Stimulated activated CD8-positive, alpha-beta memory T cell treated with anti-CD3 and anti-CD28 coated beads, Interleukin-15, amount 100 ng/mL, for 4 hours (primary cell): ENCODE data around the gene ZFAND3.

ENCODE experiments used
- DNase-seq, 2 donors: peaks; one replicate each; pipeline ENCODE4 v3.0.0-alpha.2; 2020; ENCODE audit warnings: low read depth in 2 of 2

The ZFAND3 gene

GRCh38 chr6:37894585-37894984 lies 75.1 kb downstream of the ZFAND3 start:
- no peak for DNase-seq

- no peak for DNase-seq
Measured at GRCh38 chr6:37897321-37897720, 77.8 kb downstream of the ZFAND3 start.

GRCh38 chr6:37897818-37898515 lies 78.4 kb downstream of the ZFAND3 start:
- no peak for DNase-seq

DNA sequence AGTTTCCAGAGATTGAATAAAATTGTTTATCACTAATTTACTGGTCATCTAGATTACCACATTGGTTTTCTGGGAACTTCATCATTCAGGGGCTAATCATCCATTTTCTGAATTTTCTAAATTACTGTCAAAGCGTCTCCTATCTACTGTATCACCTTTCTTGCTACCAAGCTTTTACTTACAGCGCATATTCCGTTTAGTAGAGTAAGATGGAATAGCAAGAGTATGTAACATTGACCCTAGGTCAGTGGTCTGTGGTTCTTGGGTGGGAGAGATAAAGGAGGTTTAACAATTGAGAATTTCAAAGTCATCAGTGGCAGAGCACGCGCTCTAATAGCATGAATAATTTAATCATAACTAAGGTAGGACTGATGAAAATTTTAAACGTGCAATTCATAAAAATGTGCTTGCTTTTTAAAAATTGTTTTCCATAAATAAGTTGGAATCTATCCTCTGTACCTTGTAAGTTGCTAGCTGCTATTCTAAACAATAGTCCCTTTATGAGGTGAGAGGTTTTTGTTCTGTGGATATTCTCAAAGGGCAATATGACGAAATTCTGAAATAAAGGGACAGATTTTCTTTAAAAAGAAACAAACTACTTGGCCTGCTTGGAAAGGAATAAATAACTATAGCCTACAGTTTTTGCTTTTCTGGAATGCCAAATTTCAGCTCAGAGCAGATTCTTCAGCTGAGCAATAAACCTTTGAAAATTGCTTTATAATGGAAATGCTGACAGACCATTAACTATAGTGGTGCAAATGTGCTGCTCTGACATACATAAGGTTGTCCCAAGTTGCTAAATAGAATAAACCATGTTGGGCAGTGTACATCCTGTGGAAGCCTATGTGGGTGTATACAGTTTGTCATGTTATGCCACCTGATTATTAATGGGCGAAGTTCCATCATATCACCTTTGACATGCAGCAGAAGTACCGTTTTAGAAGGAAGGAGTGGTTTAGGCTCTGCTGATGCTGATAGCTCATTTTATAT lies 84.1 kb downstream of the ZFAND3 start:
- no peak for DNase-seq

DNA sequence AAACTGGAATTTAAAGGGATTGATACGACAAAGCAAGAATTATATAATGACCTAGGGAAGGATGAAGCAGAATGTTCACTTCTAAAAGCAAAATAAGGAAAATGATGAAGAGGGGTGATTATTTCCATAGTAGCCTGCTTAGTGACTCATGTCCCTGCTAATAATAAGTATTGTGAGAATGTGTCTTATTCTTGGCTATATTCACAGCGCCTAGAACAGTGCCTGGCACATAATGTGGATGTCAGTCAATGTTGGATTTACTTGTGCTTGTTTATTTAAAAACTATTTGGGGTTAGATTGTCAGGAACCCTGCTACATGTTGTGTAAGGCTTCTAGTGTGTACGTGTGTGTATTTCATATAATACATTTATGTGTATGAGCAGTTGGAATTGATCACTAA lies 85.1 kb downstream of the ZFAND3 start:
- DNase-seq: no peak

DNA sequence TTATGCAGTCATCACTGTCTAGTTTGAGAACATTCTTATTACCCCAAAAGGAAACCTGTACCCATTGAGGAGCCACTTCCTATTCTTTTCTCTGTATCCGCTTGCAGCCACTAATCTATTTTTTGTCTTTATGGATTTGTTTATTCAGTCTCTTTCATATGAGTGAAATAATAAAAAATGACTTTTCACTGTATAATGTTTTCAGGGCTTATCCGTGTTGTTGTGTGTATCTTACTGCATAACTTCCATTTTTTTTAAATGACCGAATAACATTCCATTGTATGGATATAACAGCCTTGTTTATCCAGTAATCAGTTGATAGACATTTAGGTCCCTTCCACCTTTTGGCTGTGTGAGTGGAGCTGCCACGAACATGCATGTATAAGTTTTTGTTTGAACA lies 86.6 kb downstream of the ZFAND3 start:
- DNase-seq: no peak

DNA sequence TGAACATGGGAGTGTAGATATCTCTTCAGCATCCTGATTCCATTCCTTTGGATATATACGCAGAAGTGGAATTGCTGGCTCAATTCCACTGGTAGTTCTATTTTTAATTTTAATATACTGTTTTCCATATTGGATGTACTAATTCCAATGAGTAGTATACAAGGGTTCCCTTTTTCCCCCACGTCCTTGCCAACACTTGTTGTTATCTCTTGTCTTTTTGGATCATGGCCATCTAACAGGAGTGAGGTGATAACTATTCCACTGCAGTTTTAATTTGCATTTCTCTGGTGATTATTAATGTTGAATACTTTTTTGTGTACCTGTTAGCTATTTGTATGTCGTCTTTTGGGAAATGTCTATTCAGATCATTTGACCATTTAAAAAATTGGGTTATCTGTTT lies 91.5 kb downstream of the ZFAND3 start:
- no peak for DNase-seq

DNA sequence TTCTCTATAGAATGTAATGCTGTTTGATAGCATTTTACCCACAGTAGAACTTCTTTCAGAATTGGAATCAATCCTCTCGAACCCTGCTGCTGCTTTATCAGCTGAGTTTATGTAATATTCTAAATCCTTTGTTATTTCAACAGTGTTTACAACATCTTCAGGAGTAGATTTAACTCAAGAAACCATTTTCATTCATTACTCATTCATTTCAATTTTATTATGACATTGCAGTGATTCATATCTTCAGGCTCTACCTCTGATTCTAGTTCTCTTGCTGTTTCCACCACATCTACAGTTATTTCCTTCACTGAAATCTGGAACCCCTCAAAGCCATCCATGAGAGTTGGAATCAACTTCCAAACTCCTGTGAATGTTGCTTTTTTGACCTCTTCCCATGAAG lies 93.7 kb downstream of the ZFAND3 start:
- no peak for DNase-seq

DNA sequence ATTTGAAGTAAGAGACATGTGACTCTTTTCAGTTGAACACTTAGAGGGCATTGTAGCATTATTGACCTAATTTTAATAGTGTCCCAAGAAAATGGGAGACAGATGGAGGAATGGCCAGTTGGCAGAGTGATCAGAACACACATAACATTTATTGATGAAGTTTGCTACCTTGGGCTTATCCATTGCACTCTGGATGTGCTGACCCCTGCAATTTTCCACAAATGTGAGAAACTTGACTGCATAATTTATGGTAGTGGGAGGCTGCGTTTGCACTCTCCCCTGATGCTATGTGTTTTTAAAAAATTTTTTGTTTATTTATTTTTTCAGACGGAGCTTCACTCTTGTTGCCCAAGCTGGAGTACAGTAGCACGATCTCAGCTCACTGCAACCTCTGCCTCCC lies 95.9 kb downstream of the ZFAND3 start:
- no peak for DNase-seq

DNA sequence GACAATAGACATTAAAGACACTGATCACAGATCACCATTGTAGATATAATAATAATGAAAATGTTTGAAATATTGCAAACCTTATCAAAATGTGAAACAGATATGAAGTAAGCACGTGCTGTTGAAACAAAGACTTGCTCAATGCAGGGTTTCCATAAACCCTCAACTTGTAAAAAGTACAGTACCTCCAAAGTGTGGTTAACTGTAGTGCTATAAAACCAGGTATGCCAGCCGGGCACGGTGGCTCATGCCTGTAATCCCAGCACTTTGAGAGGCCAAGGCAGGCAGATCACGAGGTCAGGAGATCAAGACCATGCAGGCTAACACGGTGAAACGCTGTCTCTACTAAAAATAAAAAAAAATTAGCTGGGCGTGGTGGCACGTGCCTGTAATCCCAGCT lies 96.6 kb downstream of the ZFAND3 start:
- DNase-seq: no peak

DNA sequence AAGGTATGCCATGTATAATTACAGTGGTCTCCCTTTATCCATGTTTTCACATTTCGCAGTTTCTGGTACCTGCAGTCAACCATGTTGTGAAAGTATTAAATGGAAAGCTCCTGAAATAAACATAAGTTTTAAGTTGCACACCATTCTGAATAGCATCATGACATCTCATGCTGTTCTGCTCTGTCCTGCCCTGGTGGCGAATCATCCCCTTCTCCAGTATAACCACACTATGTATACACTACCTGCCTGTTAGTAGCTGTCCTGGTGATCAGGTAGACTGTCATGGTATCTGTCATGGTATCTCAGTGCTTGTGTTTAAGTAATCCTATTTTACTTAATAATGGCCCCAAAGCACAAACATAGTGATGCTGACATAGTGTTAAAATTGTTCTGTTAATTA lies 97.1 kb downstream of the ZFAND3 start:
- DNase-seq: no peak

- DNase-seq: no peak
Measured at GRCh38 chr6:37917566-37917965, 98.0 kb downstream of the ZFAND3 start.

DNA sequence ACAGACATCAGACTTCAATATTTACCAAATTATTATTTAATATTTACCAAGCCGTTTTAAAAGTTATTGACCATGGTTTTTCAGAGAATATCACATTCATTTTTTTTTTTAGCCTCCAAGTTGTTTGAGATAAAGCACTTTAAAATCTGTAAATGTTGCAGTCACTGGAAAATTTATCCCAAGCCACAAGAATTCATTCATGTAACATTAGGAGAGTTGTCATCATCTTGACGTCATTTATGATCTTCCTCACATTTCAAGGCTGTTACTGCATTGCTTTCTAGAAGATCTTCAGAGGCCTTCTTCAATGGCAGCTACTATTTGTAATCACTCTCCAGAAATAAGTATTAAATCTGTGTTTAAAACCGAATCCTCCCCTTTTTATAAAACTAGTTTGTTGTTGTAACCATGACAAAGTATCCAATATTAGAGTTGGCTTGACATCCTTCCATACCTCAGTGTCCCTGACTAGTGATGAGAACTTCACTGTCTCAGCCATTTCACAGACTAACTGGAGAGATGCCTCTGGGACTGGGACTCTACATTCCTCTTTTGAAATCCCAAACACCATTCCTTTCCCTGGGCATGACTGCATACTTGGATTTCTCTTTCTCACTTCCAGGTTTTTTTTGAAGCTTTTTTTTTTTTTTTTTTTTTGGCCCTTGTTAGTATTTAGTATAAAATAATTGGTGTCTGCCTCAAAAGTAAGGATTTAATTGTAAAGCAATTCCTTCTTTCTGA lies 100.1 kb downstream of the ZFAND3 start:
- no peak for DNase-seq

- no peak for DNase-seq
Measured at GRCh38 chr6:37920667-37921066, 101.1 kb downstream of the ZFAND3 start.

DNA sequence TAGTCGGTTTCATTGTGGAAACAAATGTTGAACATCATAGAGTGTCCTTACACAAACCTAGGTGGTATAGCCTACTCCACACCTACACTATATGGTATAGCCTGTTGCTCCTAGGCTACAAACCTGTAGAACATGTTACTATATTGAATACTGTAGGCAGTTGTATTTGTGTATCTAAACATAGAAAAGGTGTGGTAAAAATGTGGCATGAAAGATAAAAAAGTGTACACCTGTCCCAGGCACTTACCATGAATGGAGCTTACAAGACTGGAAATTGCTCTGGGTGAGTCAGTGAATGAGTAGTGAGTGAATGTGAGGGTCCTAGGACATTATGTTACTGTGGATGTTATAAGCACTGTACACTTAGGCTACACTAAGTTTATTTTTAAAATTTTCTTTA lies 103.0 kb downstream of the ZFAND3 start:
- no peak for DNase-seq

DNA sequence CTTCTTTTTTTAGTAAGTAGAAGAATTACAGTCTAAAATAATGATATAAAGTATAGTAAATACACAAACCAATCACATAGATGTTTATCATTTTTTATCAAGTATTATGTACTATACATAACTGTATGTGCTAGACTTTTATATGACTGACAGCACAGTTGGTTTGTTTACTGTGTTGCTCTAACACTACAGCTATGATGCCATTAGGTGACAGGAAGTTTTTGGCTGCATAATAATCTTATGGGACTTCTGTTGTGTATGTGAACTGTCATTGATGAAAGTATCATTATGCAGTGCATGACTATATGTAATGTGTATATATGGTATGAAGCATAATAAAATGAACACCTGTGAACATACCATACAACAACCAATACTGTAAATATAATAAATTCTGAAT lies 104.0 kb downstream of the ZFAND3 start:
- no peak for DNase-seq

DNA sequence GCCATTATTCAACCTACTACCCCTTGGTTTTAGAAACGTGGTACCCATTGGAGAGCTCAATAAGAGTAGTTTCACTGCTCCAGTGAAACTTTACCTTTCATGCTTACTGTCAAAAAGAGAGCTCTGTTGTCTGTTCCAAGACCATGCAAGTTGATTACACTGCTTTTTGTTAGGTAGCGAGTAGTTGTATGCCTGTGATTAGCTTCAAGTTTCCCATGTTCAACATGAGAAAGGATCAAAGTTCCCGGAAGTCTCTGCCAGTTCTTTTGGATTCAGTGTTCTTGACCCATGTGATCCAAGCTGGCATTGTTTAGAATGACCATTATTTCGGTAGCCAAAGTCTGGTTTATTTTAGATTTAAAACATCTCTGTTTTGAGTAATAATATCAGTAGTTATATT lies 107.1 kb downstream of the ZFAND3 start:
- DNase-seq: no peak

- no peak for DNase-seq
Measured at GRCh38 chr6:37928217-37928616, 108.7 kb downstream of the ZFAND3 start.

DNA sequence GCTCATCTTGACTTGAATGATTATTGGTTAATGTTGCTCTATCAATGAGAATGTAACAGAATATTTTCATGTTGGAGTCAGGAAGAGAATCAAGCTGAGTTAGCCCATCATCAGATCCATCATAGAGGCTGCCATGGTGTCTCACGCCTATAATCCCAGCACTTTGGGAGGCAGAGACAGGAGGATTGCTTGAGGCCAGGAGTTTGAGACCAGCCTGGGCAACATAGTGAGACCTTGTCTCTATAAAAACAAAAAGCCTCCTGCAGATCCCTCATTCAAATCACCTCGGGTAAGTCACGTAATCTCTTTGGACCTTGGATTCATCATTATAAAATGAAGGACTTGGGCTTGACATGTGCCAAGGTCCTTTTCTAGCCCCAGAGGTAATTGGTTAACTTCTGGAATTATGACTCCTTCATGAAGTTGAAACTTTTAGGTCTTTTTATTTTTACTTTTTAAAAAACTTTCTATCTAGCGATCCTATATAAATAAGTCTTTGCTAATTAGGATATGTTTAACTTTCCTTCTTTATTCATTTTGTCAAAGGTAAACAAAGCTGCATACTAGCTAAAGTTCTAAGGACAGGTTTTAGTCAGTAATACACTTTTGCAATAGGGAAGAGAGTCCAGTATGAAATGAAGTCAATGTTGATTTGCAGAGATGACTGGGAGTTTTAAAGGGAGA lies 110.9 kb downstream of the ZFAND3 start:
- no peak for DNase-seq

DNA sequence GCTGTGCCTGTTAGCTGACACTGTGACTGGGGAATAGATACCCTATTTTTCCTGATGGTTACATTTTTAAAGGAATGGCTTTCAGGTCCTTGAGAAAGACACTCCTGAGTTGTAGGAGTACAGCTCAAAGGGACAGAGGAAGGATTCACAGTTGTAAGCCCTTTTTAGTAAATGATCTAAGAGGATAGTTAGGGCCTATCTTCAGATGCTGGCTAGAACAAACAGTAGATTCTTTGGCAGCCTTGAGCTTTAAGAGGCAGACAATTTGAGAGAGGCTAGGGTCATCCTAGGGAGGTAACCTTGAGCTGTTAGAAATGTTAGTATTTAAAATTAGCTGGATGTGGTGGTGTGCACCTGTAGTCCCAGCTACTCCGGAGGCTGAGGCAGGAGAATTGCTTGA lies 111.5 kb downstream of the ZFAND3 start:
- DNase-seq: no peak

- no peak for DNase-seq
Measured at GRCh38 chr6:37934276-37934675, 114.7 kb downstream of the ZFAND3 start.

DNA sequence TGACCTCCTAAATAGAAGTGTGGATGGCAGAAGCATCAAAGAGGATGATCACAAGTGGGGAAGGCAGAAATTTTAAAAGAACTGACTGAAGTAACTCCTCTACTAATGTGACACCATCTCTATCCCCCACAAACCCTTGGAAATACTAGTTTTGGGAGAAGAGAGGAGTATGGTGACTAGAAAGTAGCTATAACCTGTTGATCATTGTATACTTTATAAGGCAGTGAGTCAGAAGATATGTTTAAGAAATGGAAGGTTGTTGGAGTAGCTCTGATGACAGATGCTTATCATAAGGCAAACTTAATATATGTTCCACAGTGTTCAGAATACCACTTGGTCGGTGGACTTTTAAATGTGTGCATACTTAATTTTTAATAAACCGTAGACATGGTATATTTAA lies 116.6 kb downstream of the ZFAND3 start:
- no peak for DNase-seq
